Astrocyte of the cerebellum (primary cell): ENCODE results near the gene LCE2A.
"Not testable (repeated sequence)": the region's sequence is repeated elsewhere in the genome, so short reads cannot be mapped to it uniquely, and the experiment has no call there.

Source experiments
- DNase-seq: peaks from one replicate; pipeline ENCODE4 v3.0.0-alpha.2; 2011; ENCODE audit warnings: low read depth
- H3K4me3 ChIP-seq: 2 replicates; pipeline ENCODE4 v1.5.1; 2011; ENCODE audit warnings: mild to moderate bottlenecking, low read depth, low read length, moderate library complexity
- in situ Hi-C: cut with HindIII; loops from 2 replicates; pipeline ENCODE4 v1.10.0; 2017; ENCODE audit warnings: low sequenced_read_pairs
- TF ChIP-seq, protein P1 (sequence below): IDR thresholded peaks from 2 replicates; pipeline ENCODE4 v1.5.1; 2012; ENCODE audit warnings: low read length, low read depth, moderate library complexity, mild to moderate bottlenecking; ENCODE audit errors: missing control alignments

Gene LCE2A, protein sequence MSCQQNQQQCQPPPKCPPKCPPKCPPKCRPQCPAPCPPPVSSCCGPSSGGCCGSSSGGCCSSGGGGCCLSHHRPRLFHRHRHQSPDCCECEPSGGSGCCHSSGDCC

DNA sequence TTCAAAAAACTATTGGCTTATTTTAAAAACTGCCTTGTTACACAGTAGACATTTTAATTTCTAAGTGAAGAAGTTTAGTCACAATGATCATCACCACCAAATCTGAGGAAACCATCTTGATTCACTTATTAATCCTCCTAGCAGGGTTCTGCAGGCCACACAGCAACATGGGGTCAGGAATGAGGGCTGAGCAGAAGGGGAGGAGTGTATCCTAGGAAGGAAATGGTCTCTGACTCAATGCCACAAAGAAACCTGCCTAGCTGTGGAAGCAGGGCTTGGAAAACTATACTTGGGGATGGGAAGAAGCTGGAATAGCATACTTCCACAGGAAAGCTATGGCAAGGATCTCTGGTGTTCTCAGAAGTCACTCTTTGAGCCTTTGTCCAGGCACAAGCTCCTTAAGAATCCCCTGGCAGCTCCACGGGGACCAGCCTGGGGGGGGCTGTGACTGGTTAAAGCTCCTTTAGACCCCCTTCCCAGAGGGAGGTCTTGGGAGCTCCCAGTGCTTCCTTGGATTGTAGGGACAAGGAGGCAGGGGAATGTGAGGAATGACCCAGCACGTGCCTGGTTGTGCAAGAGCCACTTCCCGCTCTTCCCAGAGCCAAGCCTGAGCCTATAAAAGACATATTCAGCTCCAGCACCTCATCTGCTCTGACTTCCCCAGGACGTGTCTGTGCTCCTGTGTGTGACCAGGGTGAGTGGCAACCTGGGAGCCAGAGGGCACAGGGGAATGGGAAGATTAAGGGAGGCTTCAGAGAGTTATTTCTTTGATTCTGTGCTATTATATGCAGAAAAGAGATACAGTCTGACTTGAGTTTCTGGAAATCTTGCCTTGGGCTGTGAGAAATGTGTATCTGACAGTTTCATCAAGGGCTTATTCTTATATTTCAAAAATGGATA is at the start of gene LCE2A:
Gene LCE2A (plus strand): TSS at position 645 of the 900 bp plus-strand sequence. CDS start 557 bp downstream, outside the sequence.
- in situ Hi-C loops = no loop called here
- no peak for DNase-seq
- TF ChIP-seq, protein P1, sequence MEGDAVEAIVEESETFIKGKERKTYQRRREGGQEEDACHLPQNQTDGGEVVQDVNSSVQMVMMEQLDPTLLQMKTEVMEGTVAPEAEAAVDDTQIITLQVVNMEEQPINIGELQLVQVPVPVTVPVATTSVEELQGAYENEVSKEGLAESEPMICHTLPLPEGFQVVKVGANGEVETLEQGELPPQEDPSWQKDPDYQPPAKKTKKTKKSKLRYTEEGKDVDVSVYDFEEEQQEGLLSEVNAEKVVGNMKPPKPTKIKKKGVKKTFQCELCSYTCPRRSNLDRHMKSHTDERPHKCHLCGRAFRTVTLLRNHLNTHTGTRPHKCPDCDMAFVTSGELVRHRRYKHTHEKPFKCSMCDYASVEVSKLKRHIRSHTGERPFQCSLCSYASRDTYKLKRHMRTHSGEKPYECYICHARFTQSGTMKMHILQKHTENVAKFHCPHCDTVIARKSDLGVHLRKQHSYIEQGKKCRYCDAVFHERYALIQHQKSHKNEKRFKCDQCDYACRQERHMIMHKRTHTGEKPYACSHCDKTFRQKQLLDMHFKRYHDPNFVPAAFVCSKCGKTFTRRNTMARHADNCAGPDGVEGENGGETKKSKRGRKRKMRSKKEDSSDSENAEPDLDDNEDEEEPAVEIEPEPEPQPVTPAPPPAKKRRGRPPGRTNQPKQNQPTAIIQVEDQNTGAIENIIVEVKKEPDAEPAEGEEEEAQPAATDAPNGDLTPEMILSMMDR = no peak
- no peak within 1 kb of the TSS for H3K4me3 ChIP-seq

DNA sequence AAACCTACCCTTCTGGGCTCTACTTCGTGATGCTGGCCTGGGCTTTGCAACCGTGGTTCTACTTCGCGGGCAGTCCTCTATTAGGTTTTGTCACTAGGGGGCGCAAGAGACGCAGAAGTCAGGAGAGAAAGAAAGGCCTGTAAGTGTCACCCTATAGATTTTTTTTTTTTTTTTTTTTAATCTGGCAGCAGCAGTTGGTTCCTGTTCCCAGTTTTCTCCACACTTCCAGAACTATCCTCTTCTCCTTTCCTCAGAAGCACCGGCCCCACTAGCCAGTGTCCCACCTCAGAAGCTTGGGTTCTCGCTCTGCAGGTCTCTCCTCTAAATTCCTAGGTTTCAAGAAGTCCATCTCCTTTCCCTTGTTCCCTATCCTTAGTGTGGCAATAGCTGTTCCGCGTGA is 44.0 kb upstream of the LCE2A start:
- in situ Hi-C loops = no loop called here
- no peak overlapping the region for H3K4me3 ChIP-seq
- peak; percentile 8 for DNase-seq
- TF ChIP-seq, protein P1 = peak; percentile 72

DNA sequence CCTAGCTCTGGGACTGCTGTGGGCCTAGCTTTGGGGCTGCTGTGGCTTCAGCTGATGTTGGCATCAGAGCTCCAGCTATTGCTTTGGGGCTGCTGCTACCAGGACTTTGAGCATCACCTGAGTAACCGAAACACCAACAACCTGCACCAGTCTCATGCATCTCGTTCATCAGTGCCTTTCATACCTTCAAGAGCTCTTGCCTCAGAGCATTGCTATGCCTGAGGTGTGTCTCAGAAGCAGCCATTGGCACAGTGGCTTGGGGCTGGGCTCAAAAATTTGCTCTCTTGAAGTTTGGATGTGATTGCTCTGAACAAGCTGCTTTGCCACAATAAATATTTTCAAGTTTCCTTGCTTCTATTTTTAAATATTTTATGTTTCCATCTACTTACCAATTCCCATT is 41.7 kb upstream of the LCE2A start:
- in situ Hi-C loops = no loop called here
- no peak overlapping the region for H3K4me3 ChIP-seq
- no peak for DNase-seq
- TF ChIP-seq, protein P1 = no peak

DNA sequence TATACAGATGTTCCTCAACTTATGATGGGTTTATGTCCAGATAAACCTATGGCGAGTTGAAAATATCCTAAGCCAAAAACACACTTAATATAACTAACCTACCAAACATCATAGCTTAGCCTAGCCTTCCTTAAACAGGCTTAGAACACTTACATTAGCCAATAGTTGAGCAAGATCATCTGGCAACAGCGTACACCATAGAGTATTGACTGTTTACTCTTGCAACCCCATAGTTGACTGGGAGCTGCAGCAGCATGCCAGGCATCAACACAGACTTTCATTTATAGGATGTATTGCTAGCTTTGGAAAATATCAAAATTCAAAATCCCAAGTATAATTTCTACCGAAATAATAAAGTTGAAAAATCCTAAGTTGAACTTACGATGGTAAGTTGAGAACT is 40.5 kb upstream of the LCE2A start:
- in situ Hi-C loops = no loop called here
- TF ChIP-seq, protein P1 = no peak
- no peak overlapping the region for H3K4me3 ChIP-seq
- DNase-seq = no peak

DNA sequence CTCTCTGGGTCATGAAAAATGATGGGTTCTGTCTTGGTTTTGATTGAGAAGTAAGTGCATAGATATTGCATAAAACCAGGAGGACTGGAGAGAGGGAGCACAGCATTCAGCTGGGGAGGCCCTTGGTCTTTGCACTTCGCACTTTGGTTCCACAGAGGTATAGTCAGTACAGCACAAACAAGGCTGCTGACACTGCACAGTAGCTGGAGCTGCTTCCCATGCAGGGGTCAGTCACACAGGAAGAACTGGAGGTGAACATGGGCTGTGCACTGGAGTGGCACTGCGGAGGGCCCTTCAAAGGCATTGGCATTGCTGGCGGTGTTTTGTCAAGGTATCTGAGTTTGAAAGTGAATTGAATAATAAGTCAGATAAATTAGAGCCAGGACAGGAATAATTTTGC is 39.5 kb upstream of the LCE2A start:
- in situ Hi-C loops = no loop called here
- H3K4me3 ChIP-seq = no peak overlapping the region
- DNase-seq = no peak
- TF ChIP-seq, protein P1 = no peak

DNA sequence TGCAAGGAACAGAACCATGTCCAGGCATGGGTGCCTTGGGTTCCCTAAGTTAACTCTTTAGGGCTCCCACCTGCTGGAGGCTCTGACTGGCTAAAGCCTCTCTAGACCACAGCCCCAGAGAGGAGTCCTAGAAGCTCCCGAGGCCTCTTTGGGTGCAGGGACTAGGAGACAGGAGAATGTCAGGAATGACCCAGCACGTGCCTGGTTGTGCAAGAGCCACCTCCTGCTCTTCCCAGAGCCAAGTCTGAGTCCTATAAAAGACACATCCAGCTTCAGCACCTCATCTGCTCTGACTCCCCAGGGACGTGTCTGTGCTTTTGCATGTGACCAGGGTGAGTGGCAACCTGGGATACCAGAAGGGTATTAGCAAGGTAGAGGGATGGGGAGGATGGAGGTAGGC is 35.0 kb upstream of the LCE2A start, which contains the start of gene LCE2D:
Gene LCE2D (plus strand): TSS at position 283 of the 400 bp plus-strand sequence. CDS start 726 bp downstream, outside the sequence.
- TF ChIP-seq, protein P1 = no peak
- H3K4me3 ChIP-seq = no peak within 1 kb of the TSS
- in situ Hi-C loops = no loop called here
- no peak for DNase-seq

DNA sequence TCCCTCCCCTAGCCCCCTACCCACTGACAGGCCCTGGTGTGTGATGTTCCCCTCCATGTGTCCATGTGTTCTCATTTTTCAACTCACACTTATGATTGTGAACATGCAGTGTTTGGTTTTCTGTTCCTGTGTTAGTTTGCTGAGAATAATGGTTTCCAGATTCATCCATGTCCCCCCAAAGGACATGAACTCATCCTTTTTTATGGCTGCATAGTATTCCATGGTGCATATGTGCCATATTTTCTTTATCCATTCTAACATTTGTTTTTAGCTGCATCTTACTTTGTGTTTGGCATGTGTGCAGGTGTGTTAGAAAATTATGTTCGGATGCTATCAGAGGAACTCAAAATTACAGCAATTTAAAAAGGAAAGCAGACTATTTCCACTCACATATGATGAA is 32.0 kb upstream of the LCE2A start:
- DNase-seq = not testable (repeated sequence)

More for the DNA sequence above, 32.0 kb upstream of the LCE2A start:
- H3K4me3 ChIP-seq, in situ Hi-C loops: not testable (repeated sequence)
